Ishikawa (cell line): ENCODE results near the gene FURIN.

Source experiments
- CEBPB ChIP-seq: IDR thresholded peaks from 2 replicates; pipeline ENCODE4 v1.6.1; 2012
- EGR1 ChIP-seq: IDR thresholded peaks from 2 replicates; pipeline ENCODE4 v1.6.1; 2012
- RAD21 ChIP-seq: IDR thresholded peaks from 2 replicates; pipeline ENCODE4 v1.6.1; 2012; ENCODE audit warnings: low read depth
- REST ChIP-seq: IDR thresholded peaks from 2 replicates; pipeline ENCODE4 v1.6.1; 2012; ENCODE audit warnings: low read depth, mild to moderate bottlenecking
- TAF1 ChIP-seq: IDR thresholded peaks from 2 replicates; pipeline ENCODE4 v1.6.1; 2012; ENCODE audit warnings: low read depth, mild to moderate bottlenecking
- YY1 ChIP-seq: IDR thresholded peaks from 2 replicates; pipeline ENCODE4 v1.6.1; 2012; ENCODE audit warnings: low read depth
- TF ChIP-seq, protein P1 (sequence below): IDR thresholded peaks from 2 replicates; pipeline ENCODE4 v1.6.1; 2012

DNA sequence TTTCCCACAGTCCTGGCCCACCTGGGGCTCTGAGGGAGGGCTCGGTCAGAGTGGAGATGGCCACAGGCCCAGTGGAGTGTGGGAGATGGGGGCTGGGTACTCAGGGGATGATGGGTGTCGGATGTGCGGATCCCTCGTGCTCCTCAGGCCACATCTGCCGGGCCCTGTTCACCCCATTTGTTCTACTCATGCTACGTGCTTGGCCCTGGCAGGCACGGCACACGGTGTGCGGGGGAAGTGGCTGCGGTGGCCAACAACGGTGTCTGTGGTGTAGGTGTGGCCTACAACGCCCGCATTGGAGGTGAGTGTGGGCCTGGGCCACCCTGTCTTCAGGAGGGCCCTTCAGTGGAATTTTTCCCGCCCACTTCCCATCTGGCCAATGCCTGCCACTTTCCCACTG, 8.9 kb downstream of the FURIN start:
- TF ChIP-seq YY1 (no peak), CEBPB (no peak), RAD21 (no peak), TAF1 (no peak), REST (no peak), EGR1 (no peak)
- TF ChIP-seq, protein P1, sequence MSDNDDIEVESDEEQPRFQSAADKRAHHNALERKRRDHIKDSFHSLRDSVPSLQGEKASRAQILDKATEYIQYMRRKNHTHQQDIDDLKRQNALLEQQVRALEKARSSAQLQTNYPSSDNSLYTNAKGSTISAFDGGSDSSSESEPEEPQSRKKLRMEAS, result no peak
